HG03025 (cell line): ENCODE measurements around the gene TNKS1BP1.

ENCODE experiments used
- ATAC-seq: cut with Tn5 transposase; IDR thresholded peaks from one replicate; pipeline ENCODE4 v1.9.1; 2021; ENCODE audit warnings: mild to moderate bottlenecking, moderate library complexity; ENCODE audit not compliant: unreplicated experiment, low FRiP score

Gene TNKS1BP1

DNA sequence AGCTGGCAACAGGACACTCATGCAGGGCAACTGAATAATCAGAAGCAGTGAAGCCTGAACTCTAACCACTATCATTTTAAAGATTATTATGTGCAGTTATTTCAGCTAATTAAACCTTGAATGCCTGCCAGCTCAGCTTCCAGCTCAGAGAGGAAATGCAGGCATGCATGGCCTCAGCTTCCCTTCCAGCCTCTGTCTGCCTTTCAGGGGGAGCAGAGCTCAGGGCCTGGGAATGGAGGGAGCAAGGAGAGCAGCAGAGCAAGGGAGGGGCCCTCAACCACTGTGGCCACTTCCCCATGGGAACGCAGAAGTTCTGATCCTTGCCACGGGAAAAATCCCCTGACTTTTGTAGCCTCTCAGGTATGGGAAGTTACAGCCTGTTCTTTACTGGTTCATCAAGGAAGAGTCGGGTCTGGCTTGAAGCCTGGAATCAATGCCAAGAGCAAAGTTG lies 55.2 kb downstream of the TNKS1BP1 start:
- ATAC-seq = no peak

DNA sequence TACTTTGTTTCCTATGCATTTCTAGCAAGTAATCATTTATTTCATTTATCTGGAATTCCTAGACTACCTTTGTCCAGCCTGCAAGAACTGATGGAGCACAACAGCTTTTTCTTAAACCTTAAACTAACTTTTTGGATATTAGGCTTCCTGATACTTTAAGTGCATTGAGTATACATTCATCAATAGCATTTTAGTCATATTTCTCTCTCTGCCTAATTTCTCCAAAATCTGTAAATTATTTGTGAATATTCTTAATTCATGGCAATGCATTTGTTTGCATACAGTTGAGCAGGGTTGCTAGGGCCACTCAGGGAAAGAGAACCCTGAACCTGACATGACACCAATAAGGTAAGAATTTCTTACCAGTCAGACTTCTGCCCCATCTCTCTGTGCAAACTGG lies 58.6 kb downstream of the TNKS1BP1 start:
- ATAC-seq = no peak

- ATAC-seq = no peak
Measured at GRCh38 chr11:57263351-57263750, 61.4 kb downstream of the TNKS1BP1 start.

DNA sequence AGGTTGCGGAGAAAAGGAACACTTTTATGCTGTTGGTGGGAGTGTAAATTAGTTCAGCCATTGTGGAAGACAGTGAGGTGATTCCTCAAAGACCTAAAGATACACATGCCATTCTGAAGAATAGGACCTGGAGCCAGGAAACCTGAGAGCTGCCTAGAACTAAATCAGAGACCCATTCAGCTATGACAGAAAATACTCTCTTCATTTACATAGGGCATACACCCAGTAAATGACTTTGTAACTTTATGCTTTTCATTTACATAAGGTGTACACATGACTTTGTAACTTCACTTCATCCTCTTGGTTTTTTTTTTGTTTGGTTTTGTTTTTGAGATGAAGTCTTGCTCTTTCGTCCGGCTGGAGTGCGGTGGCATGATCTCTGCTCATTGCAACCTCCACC lies 62.6 kb downstream of the TNKS1BP1 start:
- no peak for ATAC-seq

DNA sequence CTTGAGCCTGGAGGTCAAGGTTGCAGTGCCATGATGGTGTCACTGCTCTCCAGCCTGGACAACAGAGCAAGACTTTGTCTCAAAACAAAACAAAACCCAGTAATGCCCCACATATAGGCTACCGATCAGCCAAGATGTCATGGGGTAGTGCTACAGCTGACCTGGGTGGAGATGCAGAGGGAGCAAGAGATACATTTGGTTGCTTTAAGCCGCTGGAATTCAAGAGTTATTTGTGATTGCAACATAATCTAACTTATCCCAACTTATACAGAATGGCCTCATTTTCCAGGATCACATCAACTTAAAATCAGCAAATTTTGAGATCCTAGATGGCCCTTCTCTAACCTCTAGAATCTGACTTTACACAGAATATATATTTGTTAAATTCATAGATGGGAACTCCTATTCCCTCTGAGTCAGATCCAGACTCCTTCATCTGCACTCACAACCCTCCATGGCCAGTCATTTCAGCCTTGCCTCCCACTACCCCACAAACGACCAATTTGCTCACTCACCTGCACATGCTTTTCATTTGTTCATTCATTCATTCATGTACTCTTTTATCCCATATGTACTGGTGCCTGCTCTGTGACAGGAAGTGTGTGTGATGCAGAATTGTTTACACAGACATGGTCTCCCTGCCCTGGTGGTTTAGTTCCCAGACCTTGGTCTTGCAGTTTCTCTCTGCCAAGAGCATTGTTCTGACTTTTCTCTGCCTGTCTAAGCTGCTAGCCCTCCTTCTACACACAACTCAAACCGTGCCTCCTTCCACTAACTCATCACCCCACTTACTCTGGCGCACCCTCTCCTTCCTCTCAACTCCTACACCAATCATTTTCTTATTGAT lies 63.6 kb downstream of the TNKS1BP1 start:
- ATAC-seq = no peak

- no peak for ATAC-seq
Measured at GRCh38 chr11:57256119-57256518, 68.6 kb downstream of the TNKS1BP1 start.

- ATAC-seq = no peak
Measured at GRCh38 chr11:57255618-57256017, 69.1 kb downstream of the TNKS1BP1 start.

GRCh38 chr11:57254631-57255030 lies 70.1 kb downstream of the TNKS1BP1 start:
- ATAC-seq = no peak

DNA sequence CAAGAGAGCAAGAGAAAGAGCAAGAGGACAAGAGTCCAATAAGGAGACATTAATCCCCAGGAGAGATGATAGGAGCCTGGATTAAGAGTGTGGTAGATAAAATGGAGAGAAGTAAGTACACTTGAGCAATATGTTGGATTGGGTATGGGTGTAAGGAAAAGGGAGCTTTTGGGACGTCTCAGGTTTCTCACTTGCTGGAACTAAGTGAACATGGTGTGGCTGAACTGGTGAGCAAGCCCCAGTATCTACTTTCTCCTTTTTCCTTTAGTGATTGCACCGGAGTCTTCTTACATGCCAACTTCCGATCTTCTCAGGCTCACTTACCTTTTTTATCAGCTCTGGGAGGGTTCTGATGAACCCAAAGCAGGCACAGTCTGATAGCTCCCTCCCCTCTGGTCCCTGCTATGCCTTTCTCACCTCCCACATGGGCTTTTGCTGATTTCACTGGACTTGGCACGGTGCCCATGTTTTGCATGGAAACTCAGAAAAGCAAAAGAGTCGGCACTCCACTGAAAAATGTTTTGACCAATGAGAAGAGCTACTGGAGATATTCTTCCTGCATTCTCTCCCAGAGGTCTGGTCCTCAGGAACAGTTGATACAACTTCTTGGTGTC lies 73.2 kb downstream of the TNKS1BP1 start:
- no peak for ATAC-seq

DNA sequence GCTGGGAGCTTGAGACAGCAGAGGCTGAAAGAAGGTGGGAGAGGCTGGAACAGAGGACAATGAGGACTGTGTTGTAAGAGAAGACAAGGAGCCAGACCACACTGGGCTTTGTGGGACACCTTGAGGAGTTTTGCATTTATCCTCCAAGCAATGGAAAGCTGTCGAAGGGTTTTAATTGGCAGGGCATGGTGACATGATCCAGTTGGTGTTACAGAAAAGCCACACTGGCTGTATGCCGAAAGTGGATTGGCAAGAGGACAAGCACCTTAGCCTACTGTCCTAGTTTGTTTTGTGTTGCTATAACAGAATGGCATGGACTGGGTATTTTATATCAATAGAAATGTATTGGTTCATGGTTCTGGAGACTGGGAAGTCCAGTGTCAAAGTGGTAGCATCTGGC lies 73.7 kb downstream of the TNKS1BP1 start:
- no peak for ATAC-seq
